GM21529 (cell line): Measurements from ENCODE around the gene CASKIN2.

Experiments
- ATAC-seq: cut with Tn5 transposase; IDR thresholded peaks from one replicate; pipeline ENCODE4 v1.9.1; 2021; ENCODE audit not compliant: unreplicated experiment

CASKIN2 gene

GRCh38 chr17:75547091-75547490 lies 31.8 kb upstream of the CASKIN2 start:
- no peak for ATAC-seq

GRCh38 chr17:75546181-75546580 lies 30.8 kb upstream of the CASKIN2 start:
- ATAC-seq = no peak

- no peak for ATAC-seq
These were observed 28.9 kb upstream of the CASKIN2 start for GRCh38 chr17:75544250-75544649.

GRCh38 chr17:75542728-75543336 lies 27.5 kb upstream of the CASKIN2 start:
- no peak for ATAC-seq

- ATAC-seq = no peak
These were observed 26.9 kb upstream of the CASKIN2 start for GRCh38 chr17:75542229-75542628.

- ATAC-seq = no peak
These were observed 25.7 kb upstream of the CASKIN2 start for GRCh38 chr17:75540923-75541503.

GRCh38 chr17:75539967-75540729 lies 24.8 kb upstream of the CASKIN2 start:
- no peak for ATAC-seq

- no peak for ATAC-seq
These were observed 21.0 kb upstream of the CASKIN2 start for GRCh38 chr17:75536366-75536765.

- ATAC-seq = no peak
These were observed 20.5 kb upstream of the CASKIN2 start for GRCh38 chr17:75535871-75536270.

GRCh38 chr17:75535119-75535537 lies 19.8 kb upstream of the CASKIN2 start:
- no peak for ATAC-seq

- no peak for ATAC-seq
These were observed 16.4 kb upstream of the CASKIN2 start for GRCh38 chr17:75531721-75532072.

GRCh38 chr17:75530837-75531720 lies 15.7 kb upstream of the CASKIN2 start:
- ATAC-seq = no peak

- ATAC-seq = no peak
These were observed 11.4 kb upstream of the CASKIN2 start for GRCh38 chr17:75526555-75527270.

GRCh38 chr17:75525806-75526554 lies 10.6 kb upstream of the CASKIN2 start:
- ATAC-seq = peak; percentile 32

GRCh38 chr17:75524970-75525805 lies 9.9 kb upstream of the CASKIN2 start, which contains the start of gene LLGL2:
Gene LLGL2, plus strand, starts transcription at chr17:75525697. Its CDS starts 17,730 bp downstream, at chr17:75543427.
- ATAC-seq = peak; percentile 83

- no peak for ATAC-seq
These were observed 9.1 kb upstream of the CASKIN2 start for GRCh38 chr17:75524269-75524969.

- ATAC-seq = no peak
These were observed 8.3 kb upstream of the CASKIN2 start for GRCh38 chr17:75523647-75524046.

- no peak for ATAC-seq
These were observed 6.8 kb upstream of the CASKIN2 start for GRCh38 chr17:75521951-75522727.
